ENCODE results near the gene ATP2C2.

The ATP2C2 gene

DNA sequence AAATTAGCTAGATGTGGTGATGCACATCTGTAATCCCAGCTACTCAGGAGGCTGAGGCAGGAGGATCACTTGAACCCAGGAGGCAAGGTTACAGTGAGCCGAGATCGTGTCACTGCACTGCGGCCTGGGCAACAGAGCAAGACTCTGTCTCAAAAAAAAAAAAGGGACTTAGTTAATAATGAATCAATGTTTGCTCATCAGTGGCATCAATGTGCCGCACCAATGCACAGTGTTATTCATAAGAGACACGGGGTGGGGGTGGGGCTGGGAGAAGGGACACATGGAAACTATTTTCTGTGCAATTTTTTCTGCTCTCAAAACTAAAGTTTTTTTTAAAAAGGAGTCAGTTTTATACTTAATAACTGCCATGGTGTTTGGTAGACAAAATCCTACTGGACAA lies 6.8 kb upstream of the ATP2C2 start:
- TF ChIP-seq, protein P1, sequence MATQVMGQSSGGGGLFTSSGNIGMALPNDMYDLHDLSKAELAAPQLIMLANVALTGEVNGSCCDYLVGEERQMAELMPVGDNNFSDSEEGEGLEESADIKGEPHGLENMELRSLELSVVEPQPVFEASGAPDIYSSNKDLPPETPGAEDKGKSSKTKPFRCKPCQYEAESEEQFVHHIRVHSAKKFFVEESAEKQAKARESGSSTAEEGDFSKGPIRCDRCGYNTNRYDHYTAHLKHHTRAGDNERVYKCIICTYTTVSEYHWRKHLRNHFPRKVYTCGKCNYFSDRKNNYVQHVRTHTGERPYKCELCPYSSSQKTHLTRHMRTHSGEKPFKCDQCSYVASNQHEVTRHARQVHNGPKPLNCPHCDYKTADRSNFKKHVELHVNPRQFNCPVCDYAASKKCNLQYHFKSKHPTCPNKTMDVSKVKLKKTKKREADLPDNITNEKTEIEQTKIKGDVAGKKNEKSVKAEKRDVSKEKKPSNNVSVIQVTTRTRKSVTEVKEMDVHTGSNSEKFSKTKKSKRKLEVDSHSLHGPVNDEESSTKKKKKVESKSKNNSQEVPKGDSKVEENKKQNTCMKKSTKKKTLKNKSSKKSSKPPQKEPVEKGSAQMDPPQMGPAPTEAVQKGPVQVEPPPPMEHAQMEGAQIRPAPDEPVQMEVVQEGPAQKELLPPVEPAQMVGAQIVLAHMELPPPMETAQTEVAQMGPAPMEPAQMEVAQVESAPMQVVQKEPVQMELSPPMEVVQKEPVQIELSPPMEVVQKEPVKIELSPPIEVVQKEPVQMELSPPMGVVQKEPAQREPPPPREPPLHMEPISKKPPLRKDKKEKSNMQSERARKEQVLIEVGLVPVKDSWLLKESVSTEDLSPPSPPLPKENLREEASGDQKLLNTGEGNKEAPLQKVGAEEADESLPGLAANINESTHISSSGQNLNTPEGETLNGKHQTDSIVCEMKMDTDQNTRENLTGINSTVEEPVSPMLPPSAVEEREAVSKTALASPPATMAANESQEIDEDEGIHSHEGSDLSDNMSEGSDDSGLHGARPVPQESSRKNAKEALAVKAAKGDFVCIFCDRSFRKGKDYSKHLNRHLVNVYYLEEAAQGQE (IDR thresholded peaks at IDR 0.05; ENCODE audit: insufficient replicate concordance, low read depth) = no peak
- TF ChIP-seq GABPA (IDR thresholded peaks at IDR 0.05; ENCODE audit: low read depth) = no peak
- no peak for TF ChIP-seq SPI1 (IDR thresholded peaks at IDR 0.05; ENCODE audit: borderline replicate concordance, low read depth)
- TF ChIP-seq POLR2AphosphoS5 (IDR thresholded peaks at IDR 0.05; ENCODE audit: low read depth) = no peak
- TF ChIP-seq, protein P2, sequence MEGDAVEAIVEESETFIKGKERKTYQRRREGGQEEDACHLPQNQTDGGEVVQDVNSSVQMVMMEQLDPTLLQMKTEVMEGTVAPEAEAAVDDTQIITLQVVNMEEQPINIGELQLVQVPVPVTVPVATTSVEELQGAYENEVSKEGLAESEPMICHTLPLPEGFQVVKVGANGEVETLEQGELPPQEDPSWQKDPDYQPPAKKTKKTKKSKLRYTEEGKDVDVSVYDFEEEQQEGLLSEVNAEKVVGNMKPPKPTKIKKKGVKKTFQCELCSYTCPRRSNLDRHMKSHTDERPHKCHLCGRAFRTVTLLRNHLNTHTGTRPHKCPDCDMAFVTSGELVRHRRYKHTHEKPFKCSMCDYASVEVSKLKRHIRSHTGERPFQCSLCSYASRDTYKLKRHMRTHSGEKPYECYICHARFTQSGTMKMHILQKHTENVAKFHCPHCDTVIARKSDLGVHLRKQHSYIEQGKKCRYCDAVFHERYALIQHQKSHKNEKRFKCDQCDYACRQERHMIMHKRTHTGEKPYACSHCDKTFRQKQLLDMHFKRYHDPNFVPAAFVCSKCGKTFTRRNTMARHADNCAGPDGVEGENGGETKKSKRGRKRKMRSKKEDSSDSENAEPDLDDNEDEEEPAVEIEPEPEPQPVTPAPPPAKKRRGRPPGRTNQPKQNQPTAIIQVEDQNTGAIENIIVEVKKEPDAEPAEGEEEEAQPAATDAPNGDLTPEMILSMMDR (IDR thresholded peaks at IDR 0.05; ENCODE audit: insufficient read depth, low read length) = no peak
- no peak for DNase-seq (ENCODE audit: low read depth in 1 of 2, low spot score in 1 of 2)
- Histone ChIP-seq H3K27ac (replicated peaks) (no peak overlapping the region), H3K27me3 (ENCODE audit: insufficient read depth, poor library complexity, severe bottlenecking) (peaks cover 8% of the 10 kb centered on the region), H3K4me3 (replicated peaks; ENCODE audit: insufficient read depth, low read length) (no peak overlapping the region)

DNA sequence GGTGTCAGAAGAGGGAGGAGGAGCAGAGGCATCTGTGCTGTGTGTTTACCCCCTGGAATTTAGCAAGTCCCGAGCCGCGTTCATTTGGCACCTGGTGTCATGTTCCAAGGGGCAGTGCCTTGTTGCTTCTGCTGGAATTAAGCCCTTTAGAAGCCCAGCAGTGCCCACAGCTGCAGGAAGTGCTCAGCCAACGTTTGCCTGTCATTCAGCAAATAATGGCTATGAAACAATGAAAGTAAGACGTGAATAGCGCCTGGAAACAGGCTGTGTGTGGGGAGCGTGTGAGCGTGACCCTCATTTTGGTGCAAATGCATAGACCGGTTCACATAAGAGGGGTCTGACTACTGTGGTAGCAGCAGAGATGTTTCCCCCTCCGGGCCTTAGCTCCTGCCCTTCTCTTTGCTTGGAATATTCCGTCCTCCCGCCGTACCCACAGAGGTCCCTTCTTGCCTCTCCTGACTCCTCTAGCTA lies 5.8 kb upstream of the ATP2C2 start:
- Histone ChIP-seq H3K4me3 (replicated peaks; ENCODE audit: insufficient read depth, low read length) (no peak overlapping the region), H3K27ac (replicated peaks) (no peak overlapping the region), H3K27me3 (ENCODE audit: insufficient read depth, poor library complexity, severe bottlenecking) (peaks cover 15% of the 10 kb centered on the region)
- TF ChIP-seq, protein P1 (IDR thresholded peaks at IDR 0.05; ENCODE audit: insufficient replicate concordance, low read depth) = no peak
- TF ChIP-seq, protein P2 (IDR thresholded peaks at IDR 0.05; ENCODE audit: insufficient read depth, low read length) = no peak
- TF ChIP-seq SPI1 (IDR thresholded peaks at IDR 0.05; ENCODE audit: borderline replicate concordance, low read depth) = no peak
- TF ChIP-seq POLR2AphosphoS5 (IDR thresholded peaks at IDR 0.05; ENCODE audit: low read depth) = no peak
- no peak for TF ChIP-seq GABPA (IDR thresholded peaks at IDR 0.05; ENCODE audit: low read depth)
- DNase-seq (ENCODE audit: low read depth in 1 of 2, low spot score in 1 of 2) = no peak

DNA sequence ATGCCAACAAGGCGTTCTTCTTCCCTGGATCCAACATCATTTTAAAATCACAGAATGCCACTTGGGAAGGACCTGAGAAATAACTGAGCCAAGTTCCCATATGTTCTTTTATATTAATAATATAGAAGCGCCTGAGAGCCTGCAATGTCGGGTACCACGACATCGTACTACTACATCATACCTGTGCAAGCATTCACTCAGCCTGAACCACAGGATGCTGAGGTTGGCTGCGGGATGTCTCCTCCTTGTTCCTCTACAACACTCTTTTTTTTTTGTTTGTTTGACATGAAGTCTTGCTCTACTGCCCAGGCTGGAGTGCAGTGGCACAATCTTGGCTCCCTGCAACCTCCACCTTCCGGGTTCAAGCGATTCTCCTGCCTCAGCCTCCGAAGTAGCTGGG lies 2.1 kb upstream of the ATP2C2 start:
- H3K27me3 ChIP-seq (ENCODE audit: insufficient read depth, poor library complexity, severe bottlenecking) = peaks cover 27% of the 10 kb centered on the region
- TF ChIP-seq, protein P1 (IDR thresholded peaks at IDR 0.05; ENCODE audit: insufficient replicate concordance, low read depth) = no peak
- TF ChIP-seq, protein P2 (IDR thresholded peaks at IDR 0.05; ENCODE audit: insufficient read depth, low read length) = no peak
- TF ChIP-seq SPI1 (IDR thresholded peaks at IDR 0.05; ENCODE audit: borderline replicate concordance, low read depth) (no peak), POLR2AphosphoS5 (IDR thresholded peaks at IDR 0.05; ENCODE audit: low read depth) (no peak)
- no peak overlapping the region for H3K4me3 ChIP-seq (replicated peaks; ENCODE audit: insufficient read depth, low read length)
- no peak overlapping the region for H3K27ac ChIP-seq (replicated peaks)
- DNase-seq (ENCODE audit: low read depth in 1 of 2, low spot score in 1 of 2) = no peak

Data from HL-60 (cell line).